SU-DHL-6 (cell line): ENCODE measurements around the gene TNFSF18.

Experiments
- H2AFZ ChIP-seq: fragments of 200-600 bp; sonication (generic); 2 replicates; pipeline ENCODE4 v1.6.1; 2014; ENCODE audit warnings: low read depth, mild to moderate bottlenecking, moderate library complexity, mixed read lengths, antibody characterized with exemption, low read length; ENCODE audit not compliant: severe bottlenecking
- H3F3A ChIP-seq: fragments of 200-600 bp; shearing (Covaris generic); 2 replicates; pipeline ENCODE4 v1.6.0; 2016; ENCODE audit warnings: antibody characterized with exemption, mild to moderate bottlenecking; ENCODE audit not compliant: insufficient read depth
- H3K27ac ChIP-seq: fragments of 200-600 bp; sonication (generic); 2 replicates; pipeline ENCODE4 v1.5.1; 2016; ENCODE audit warnings: low read depth, mild to moderate bottlenecking, low read length, moderate library complexity, mixed read lengths
- H3K27me3 ChIP-seq: fragments of 200-600 bp; sonication (generic), shearing (Covaris generic); 2 replicates; pipeline ENCODE4 v1.6.0; 2014; ENCODE audit warnings: mild to moderate bottlenecking, low read length
- H3K36me3 ChIP-seq: fragments of 200-600 bp; sonication (generic); 2 replicates; pipeline ENCODE4 v1.6.1; 2014; ENCODE audit warnings: mild to moderate bottlenecking, low read length, mixed read lengths
- H3K4me2 ChIP-seq: fragments of 300-600, 200-600 bp; shearing (Covaris generic), sonication (generic); 2 replicates; pipeline ENCODE4 v1.6.0; 2014; ENCODE audit warnings: low read length, low read depth, mild to moderate bottlenecking; ENCODE audit not compliant: poor library complexity, severe bottlenecking
- H3K4me3 ChIP-seq: fragments of 200-600 bp; sonication (generic); 2 replicates; pipeline ENCODE4 v1.5.1; 2014; ENCODE audit warnings: antibody characterized with exemption, low read length, mild to moderate bottlenecking, mixed read lengths; ENCODE audit not compliant: insufficient read depth, poor library complexity, severe bottlenecking
- H3K79me2 ChIP-seq: fragments of 200-600 bp; sonication (generic); 2 replicates; pipeline ENCODE4 v1.6.1; 2014; ENCODE audit warnings: mild to moderate bottlenecking, low read length, moderate library complexity; ENCODE audit not compliant: insufficient read depth
- H3K9ac ChIP-seq: fragments of 200-600 bp; sonication (generic); 2 replicates; pipeline ENCODE4 v1.7.0; 2014; ENCODE audit warnings: mild to moderate bottlenecking, low read length
- H3K9me2 ChIP-seq: fragments of 200-600 bp; sonication (generic); replicated peaks from 2 replicates; pipeline ENCODE4 v1.6.1; 2014; ENCODE audit warnings: low read length; ENCODE audit not compliant: insufficient read depth
- H3K9me3 ChIP-seq: fragments of 200-600 bp; sonication (generic); 2 replicates; pipeline ENCODE4 v1.6.1; 2014; ENCODE audit warnings: low read length, mixed read lengths; ENCODE audit not compliant: insufficient read depth
- H4K20me1 ChIP-seq: fragments of 200-600 bp; sonication (generic); 2 replicates; pipeline ENCODE4 v1.6.1; 2014; ENCODE audit warnings: low read depth, mild to moderate bottlenecking, antibody characterized with exemption, low read length, moderate library complexity, mixed read lengths
- EZH2phosphoT487 ChIP-seq: fragments of 200-600 bp; sonication (generic), shearing (Covaris generic); conservative IDR thresholded peaks from 2 replicates; pipeline ENCODE4 v1.6.1; 2018; ENCODE audit warnings: mild to moderate bottlenecking, antibody characterized with exemption, low read length, moderate library complexity, mixed read lengths
- TF ChIP-seq, protein P1 (sequence below): fragments of 200-600 bp; sonication (generic); IDR thresholded peaks from one replicate; pipeline ENCODE4 v1.5.1; 2017; ENCODE audit warnings: antibody characterized with exemption, mild to moderate bottlenecking, low read length, moderate library complexity; ENCODE audit not compliant: insufficient read depth, poor library complexity, severe bottlenecking

Gene TNFSF18

DNA sequence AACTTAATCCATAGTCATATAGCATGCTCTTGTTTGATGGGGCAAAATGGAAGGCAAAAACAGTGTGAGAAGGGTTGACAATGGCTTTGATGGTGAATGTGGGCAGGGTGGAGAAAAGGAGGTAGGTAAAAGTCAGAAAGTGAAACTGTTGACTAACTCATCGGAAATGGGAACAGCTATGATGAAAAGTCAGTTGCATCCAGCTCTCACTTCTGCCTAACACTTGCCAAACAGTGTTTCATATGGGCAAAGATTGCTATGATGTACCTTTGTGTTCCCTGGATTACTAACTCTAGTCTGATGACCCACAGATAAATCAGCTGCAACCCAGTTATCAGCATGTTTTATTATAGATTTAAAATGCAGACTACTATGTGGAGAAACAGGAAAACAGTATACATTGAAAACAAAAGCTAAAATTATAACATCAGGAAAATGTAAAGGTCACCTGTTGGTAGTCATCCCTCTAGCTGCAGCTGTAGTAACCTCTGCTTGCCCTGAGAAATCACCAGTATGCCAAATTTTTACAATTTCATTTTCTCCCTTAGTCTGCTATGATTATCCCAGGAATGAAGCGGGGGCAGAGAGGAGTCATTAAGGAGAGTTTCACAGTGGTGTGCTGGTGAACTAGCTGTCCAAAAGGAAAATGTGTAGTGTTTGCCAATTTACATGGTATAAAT, 11.7 kb downstream of the TNFSF18 start:
- no peaks in the 10 kb centered on the region for H3K27me3 ChIP-seq
- H3K4me3 ChIP-seq: no peak overlapping the region
- no peak overlapping the region for H3K27ac ChIP-seq
- TF ChIP-seq EZH2phosphoT487: no peak
- TF ChIP-seq, protein P1, sequence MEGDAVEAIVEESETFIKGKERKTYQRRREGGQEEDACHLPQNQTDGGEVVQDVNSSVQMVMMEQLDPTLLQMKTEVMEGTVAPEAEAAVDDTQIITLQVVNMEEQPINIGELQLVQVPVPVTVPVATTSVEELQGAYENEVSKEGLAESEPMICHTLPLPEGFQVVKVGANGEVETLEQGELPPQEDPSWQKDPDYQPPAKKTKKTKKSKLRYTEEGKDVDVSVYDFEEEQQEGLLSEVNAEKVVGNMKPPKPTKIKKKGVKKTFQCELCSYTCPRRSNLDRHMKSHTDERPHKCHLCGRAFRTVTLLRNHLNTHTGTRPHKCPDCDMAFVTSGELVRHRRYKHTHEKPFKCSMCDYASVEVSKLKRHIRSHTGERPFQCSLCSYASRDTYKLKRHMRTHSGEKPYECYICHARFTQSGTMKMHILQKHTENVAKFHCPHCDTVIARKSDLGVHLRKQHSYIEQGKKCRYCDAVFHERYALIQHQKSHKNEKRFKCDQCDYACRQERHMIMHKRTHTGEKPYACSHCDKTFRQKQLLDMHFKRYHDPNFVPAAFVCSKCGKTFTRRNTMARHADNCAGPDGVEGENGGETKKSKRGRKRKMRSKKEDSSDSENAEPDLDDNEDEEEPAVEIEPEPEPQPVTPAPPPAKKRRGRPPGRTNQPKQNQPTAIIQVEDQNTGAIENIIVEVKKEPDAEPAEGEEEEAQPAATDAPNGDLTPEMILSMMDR: no peak
- no peak overlapping the region for H3K4me2 ChIP-seq
- H3K79me2 ChIP-seq: no peaks in the 10 kb centered on the region
- H3K9ac ChIP-seq: no peak overlapping the region
- no peaks in the 10 kb centered on the region for H3F3A ChIP-seq
- no peaks in the 10 kb centered on the region for H3K36me3 ChIP-seq
- no peak overlapping the region for H2AFZ ChIP-seq
- no peaks in the 10 kb centered on the region for H3K9me3 ChIP-seq
- no peaks in the 10 kb centered on the region for H4K20me1 ChIP-seq
- H3K9me2 ChIP-seq: no peaks in the 10 kb centered on the region

- Histone ChIP-seq H3K9me2 (no peaks in the 10 kb centered on the region), H3F3A (peaks cover 4% of the 10 kb centered on the region; the same call in 1 of the 2 replicates), H3K9me3 (no peaks in the 10 kb centered on the region), H4K20me1 (no peaks in the 10 kb centered on the region), H3K27me3 (no peaks in the 10 kb centered on the region), H3K27ac (no peak overlapping the region), H3K4me2 (no peak overlapping the region), H3K9ac (no peak overlapping the region), H3K36me3 (no peaks in the 10 kb centered on the region), H2AFZ (no peak overlapping the region), H3K79me2 (no peaks in the 10 kb centered on the region), H3K4me3 (no peak overlapping the region)
- no peak for TF ChIP-seq EZH2phosphoT487
- TF ChIP-seq, protein P1: no peak
Observed at GRCh38 chr1:173024543-173024942, 26.2 kb downstream of the TNFSF18 start.

- Histone ChIP-seq H3K36me3 (no peaks in the 10 kb centered on the region), H3F3A (peaks cover 9% of the 10 kb centered on the region; the same call in 1 of the 2 replicates), H3K9me2 (no peaks in the 10 kb centered on the region), H3K27me3 (no peaks in the 10 kb centered on the region), H2AFZ (no peak overlapping the region), H3K27ac (no peak overlapping the region), H4K20me1 (no peaks in the 10 kb centered on the region), H3K4me2 (no peak overlapping the region), H3K4me3 (no peak overlapping the region), H3K9me3 (no peaks in the 10 kb centered on the region), H3K79me2 (no peaks in the 10 kb centered on the region), H3K9ac (no peak overlapping the region)
- TF ChIP-seq, protein P1: no peak
- TF ChIP-seq EZH2phosphoT487: no peak
Observed at GRCh38 chr1:173023343-173023742, 27.4 kb downstream of the TNFSF18 start.
